HPDE6-E6E7 (cell line): Measurements from ENCODE around the gene ZNF76.
"Not testable (repeated sequence)": the region's sequence is repeated elsewhere in the genome, so short reads cannot be mapped to it uniquely, and the experiment has no call there.

Experiments
- DNase-seq: peaks from one replicate; pipeline ENCODE4 v3.0.0; 2011; ENCODE audit warnings: missing footprints; ENCODE audit errors: extremely low spot score

Gene ZNF76

GRCh38 chr6:35328108-35328723, 68.7 kb downstream of the ZNF76 start:
- no peak for DNase-seq

DNA sequence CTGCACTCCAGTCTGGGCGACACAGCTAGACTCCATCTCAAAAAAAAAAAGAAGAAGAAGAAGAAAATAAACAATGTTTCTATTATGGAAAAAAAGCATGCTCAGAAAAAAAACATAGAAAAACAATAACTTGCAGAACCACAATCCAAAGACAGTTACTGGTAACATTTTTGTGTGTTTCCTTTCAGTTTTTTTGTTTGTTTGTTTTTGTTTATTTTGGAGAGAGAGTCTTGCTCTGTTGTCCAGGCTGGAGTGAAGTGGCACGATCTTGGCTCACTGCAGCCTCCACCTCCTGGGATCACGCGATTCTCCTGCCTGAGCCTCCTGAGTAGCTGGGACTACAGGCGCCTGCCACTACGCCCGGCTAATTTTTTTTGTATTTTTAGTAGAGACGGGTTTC, 69.4 kb downstream of the ZNF76 start:
- DNase-seq = not testable (repeated sequence)

- DNase-seq = no peak
These were observed 71.1 kb downstream of the ZNF76 start for GRCh38 chr6:35330541-35331119.

GRCh38 chr6:35332074-35332887, 72.7 kb downstream of the ZNF76 start:
- DNase-seq = not testable (repeated sequence)

DNA sequence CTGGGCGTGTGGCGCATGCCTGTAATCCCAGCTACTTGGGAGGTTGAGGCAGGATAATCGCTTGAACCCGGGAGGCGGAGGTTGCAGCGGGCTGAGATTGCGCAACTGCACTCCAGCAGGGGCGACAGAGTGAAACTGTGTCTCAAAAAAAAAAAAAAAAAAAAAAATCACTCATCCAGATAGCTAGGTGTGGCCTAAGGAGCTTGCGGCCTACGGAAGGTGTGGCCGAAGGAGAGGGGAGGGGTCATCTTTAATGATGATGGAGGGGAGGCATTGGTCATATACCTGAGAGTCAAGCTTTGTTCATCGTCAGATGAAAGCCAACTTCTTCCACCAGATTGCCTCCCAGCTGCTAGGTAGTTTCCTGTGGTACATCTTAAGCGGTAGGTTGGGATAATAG, 82.0 kb downstream of the ZNF76 start:
- no peak for DNase-seq

GRCh38 chr6:35342258-35343091, 82.9 kb downstream of the ZNF76 start, which contains the start of gene PPARD:
Gene PPARD (plus strand): TSS chr6:35342558. CDS start chr6:35411088, 68,530 bp downstream.
- DNase-seq = peak; percentile 95

DNA sequence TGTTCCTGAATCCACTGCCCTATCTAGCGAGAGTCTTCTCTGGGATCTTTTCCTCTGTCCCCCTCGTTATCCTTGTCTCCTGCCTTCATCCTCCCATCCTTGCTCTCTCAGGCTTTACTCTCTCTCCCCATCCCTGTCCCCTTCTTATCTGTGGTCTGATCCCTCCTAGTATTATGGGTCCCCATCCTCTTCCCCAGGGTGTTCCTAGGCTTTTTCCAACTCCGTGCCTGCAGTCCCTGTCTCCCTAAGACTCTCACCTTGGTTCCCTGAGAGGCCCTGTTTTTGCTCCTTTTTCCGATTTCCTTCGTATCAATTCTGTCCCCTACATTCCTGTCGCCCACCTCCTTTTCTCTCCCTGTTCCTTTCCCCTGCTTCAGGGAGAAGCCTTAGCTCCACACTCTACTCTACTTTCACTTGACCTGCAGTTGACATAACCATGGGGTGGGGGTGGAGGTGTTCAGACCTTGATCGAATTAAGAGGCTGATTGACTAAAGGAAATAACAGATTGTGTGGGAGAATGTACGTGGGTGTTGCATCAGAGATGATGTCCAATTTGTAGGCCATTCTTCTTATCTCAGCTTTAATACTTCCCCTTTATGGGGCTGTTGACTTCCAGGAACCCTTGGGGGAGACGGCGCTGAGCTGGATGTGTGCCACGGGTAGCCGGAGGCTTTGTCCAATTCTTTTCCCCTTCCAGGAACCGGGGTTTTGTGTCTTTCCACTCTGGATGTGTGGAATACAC, 83.7 kb downstream of the ZNF76 start:
- DNase-seq = no peak

DNA sequence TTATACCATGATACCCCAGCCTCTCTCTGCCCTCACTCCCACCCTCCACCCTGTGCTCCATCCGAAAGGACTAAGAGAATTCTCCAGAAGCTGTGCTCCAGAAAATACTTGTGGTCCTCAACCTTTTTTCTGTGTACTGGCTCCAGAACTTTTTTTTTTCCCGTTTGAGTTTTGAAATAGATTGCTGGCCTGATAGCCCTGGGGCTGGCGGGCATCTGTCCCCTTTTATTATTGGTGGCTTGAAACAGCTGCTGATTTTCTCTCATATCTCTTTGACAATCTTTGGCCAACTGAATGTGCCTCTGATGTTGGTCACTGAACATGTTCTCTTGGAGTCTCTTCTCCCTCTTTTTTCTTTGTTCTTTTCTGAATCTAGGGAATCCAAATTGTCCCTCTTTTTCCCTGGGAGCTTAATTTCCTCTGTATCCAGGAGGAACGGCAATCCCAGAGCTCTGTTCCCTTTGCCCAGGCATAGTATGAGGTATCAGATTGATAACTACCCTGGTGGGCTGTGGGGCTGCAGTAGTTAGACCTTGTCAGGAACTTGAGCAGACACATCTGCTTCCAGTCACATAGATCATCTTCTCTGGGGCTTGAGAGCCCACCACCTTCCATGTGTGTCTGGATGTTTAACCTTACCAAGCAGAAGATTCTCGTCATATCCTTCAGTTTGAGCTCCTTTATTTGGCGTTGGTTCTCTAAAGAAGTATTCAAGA, 84.5 kb downstream of the ZNF76 start:
- DNase-seq = no peak
